HG03521 (cell line): Measurements from ENCODE around the gene STK4.
"Not testable (repeated sequence)": the region's sequence is repeated elsewhere in the genome, so short reads cannot be mapped to it uniquely, and the experiment has no call there.

ENCODE experiments used
- ATAC-seq: cut with Tn5 transposase; IDR thresholded peaks from one replicate; pipeline ENCODE4 v1.9.1; 2021; ENCODE audit warnings: mild to moderate bottlenecking, moderate library complexity; ENCODE audit not compliant: unreplicated experiment

STK4 gene

DNA sequence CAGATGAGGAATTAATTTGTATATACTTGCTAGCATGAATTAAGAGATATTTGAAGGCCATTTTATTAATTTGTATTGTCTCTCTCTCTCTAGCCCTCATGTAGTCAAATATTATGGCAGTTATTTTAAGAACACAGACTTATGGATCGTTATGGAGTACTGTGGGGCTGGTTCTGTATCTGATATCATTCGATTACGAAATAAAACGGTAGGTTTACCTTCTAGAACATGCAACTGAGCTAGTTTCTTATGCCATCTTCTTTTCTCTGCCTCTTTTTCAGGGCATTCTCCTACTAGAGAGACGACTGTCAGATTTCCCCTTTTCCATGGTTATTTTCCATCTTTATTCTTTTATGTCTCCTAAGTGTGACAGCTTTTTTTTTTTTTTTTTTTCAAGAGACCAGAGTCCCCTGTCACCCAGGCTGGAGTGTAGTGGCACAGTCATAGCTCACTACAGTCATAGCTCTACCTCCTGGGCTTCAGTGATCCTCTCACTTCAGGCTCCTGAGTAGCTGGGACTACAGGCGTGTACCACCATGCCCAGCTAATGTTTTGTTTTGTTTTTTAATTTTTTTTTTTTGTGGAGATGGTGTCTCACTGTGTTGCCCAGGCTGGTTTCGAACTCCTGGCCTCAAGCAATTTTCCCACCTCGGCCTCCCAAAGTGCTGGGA lies 15.6 kb downstream of the STK4 start:
- ATAC-seq, result no peak

DNA sequence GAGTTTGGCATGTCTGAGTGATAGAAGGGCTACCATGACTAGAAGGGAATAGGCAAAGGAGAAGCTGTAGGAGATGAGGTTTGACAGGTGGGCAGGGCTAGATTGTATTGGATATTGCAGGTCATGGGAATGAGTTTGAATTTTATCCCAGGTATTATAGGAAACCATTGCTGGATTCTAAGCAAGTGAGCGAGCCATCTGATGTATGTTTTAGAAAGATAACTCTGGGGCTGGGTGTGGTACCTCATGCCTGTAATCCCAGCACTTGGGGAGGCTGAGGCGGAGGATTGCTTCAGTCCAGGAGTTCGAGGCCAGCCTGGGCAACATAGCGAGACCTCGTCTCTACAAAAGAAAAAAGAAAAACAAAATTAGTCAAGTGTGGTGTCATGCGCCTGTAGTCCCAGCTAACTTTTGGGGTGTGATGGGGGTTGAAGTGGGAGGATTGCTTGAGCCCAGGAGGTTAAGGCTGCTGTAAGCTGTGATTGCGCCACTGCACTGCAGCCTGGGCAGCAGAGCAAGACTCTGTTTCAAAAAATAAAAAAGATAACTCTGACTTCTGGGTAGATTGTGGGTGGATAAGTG lies 16.9 kb downstream of the STK4 start:
- ATAC-seq, result no peak

DNA sequence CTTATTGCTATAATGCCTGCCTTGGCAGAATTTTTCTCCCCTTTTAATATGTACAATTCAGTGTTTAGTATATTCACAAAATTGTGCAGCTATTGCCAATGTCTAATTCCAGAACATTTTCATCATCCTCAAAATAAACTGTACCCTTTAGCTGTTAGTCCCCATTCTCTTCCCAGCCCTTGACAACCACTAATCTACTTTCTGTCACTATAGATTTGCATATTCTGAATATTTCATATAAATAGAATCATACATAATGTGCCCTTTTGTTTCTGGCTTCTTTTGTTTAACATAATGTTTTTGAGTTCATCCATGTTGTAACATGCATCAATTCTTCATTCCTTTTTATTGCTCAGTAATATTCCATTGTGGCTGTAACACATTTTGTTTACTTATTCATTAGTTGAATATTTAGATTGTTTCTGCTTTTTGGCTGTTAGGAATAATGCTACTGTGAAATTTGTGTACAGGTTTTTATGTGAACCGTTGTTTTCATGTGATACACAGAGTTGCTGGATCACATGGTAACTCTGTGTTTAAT lies 22.4 kb downstream of the STK4 start:
- no peak for ATAC-seq

DNA sequence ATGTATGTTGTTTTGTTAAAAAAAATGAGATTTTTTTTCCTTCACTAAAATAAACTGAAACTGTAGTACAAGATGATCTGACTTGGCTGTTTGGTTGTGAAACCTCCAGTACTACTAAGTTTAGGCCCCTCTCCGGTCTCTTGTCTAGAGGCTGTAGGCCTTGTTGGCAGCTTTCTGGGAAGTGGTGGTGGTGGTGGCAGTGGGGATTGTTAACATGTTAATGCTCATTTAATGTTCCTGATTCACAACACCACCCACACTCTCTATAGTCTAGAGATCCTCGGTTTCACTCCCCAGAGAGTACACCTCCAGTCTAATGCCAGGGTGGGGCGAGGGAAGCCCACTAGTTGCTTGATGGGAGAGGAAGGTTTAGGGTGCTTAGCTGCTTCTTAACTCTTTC lies 24.1 kb downstream of the STK4 start:
- ATAC-seq, result no peak

DNA sequence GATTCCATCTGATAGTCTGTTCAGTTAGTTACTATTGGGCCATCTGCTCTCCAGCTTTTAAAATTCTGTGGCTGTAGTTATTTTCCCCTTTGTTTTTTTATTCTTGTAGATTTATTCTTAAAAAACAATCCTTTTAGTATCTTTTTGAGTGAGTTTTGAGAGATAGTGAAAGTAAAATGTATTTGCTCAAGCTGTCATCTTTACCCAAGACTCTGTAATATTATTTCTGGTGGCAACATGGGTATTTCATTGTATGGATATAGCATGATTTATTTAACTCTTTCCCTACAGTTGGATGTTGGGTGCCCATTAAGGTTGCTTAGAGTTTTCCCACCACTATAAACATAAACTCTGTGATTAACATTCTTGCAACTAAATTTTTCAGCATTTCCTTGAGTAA lies 24.6 kb downstream of the STK4 start:
- no peak for ATAC-seq

DNA sequence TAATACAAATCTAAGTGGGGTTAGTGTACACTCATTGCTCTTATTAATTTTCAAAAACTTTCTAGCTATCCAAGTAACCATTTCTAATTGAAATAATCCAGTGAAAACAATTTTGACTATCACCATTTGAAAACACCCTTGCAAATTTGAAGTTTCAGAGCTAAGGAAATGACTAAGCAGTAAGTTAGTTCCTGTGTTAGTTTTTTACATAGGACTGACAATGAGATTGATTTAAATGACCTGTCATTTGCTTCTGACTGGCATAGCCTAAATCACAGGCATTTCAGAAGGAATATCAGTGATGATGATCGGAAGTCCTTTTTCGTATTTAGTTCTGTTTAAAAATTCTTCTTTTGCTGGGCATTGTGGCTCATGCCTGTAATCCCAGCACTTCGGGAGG lies 27.0 kb downstream of the STK4 start:
- no peak for ATAC-seq

DNA sequence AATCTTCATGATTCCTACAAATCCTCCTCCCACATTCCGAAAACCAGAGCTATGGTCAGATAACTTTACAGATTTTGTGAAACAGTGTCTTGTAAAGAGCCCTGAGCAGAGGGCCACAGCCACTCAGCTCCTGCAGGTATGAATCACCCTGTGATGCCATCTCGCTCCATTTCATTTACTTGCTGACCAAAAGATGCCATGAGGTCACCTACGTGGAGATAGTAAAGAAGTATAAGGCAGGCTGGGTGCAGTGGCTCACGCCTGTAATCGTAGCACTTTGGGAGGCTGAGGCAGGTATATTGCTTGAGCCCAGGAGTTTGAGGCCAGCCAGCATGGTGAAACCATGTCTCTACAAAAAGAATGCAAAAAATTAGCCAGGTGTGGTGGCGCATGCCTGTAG lies 30.9 kb downstream of the STK4 start:
- no peak for ATAC-seq

DNA sequence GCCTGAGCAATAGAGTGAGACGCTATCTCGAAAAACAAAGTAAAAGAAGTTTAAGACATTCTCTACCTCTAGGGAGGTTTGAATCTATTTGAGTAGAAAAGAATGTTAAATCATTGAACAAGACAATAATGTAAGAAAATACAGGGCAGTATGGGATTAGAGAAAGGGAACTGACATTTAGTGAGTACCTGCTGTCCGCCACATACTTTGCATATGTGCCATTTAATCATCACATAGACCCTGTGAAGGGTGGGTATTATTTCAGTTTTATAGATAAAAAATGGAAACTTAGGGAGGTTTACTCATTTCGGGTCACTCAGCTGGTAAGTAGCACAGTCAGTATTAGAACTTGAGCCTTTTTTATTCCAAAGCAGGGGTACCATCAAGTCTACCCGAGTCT lies 31.4 kb downstream of the STK4 start:
- no peak for ATAC-seq

DNA sequence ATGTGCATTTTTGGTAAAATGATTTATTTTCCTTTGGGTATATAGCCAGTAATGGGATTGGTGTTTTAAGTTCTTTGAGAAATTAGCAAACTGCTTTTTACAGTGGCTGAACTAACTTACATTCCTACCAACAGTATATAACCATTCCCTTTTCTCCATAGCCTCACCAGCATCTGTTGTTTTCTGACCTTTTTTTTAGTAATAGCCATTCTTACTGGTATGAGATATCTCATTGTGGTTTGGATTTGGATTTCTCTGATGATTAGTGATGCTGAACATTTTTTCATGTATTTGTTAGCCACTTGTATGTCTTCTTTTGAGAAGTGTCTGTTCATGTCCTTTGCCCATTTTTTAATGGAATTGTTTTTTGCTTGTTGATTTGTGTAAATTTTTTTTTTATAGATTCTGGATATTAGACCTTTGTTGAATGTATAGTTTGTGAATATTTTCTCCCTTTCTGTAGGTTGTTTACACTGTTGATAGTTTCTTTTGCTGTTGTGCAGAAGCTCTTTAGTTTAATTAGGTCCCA lies 42.3 kb downstream of the STK4 start:
- ATAC-seq, result no peak

DNA sequence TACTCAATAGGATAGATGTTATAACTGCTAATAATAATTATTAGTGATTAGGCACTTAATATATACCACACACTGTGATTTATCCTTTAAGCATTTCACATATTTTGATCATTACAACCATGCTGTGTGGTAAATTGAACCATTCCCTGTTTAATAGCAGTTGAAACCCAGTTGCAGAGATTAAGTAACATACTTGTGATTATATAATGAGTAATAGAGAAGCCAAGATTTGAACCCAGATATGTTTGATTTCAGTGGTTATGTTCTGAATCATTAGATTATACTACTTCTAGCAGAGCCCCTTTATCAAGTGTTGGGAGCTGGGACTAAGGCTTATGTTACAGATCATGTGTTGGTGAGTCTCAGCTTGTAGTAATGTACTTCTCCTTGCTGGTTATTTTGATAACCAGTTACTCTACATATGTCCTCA lies 44.1 kb downstream of the STK4 start:
- no peak for ATAC-seq

DNA sequence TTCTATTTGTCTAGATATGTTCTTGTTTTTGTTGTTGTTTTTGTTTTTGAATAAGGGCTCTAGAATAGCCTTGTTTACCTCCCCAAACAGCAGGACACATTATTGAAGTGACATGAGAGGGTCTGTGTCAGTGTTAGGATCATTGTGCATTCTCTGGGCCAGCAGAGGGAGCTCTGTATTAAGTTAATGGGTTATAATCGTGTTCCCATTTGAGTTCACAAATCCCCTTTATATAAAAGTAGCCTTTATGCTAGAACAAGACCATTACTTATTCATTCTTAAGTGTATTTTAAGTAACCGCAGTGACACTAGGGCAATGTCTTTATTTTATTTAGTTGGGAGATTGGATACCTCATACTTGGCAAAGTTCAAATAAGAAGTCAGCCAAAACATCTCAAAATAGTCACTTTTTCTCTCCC lies 44.8 kb downstream of the STK4 start:
- no peak for ATAC-seq

DNA sequence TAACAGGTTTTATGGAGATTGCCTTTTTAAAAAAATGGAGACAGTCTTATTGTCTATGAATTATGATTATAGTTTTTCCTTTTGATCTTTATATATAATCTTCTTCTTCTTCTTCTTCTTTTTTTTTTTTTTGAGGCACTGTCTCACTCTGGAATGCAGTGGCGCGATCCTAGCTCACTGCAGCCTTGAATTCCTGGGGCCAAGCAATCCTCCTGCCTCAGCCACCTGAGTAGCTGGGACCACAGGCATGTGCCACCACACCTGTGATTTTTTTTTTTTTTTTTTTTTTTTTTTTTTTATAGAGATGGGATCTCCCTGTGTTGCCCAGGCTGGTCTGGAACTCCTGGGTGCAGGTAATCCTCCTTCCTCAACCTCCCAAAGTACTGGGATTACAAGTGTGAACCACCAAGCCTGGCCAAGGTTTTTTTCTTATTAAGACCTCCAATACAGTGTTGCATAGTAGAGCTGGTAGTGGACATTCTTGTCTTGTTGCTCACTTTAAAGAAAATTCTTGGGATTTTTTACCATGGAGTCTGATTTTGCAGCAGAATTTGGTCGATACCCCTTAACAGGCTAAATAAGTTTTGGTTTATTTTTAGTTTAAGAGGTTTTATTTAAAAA lies 46.5 kb downstream of the STK4 start:
- ATAC-seq, result no peak

DNA sequence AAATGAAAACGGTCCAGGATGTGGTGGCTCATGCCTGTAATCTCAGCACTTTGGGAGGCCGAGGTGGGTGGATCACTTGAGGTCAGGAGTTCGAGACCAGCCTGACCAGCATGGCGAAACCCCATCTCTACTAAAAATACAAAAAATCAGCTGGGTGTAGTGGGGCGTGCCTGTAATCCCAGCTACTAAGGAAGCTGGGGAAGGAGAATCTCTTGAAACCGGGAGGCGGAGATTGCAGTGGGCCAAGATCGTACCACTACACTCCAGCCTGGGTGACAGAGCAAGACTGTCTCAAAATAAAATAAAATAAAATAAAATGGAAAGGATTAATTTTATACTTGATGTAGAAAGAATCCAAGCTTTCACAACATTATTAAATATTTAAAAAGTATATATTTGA lies 47.8 kb downstream of the STK4 start:
- ATAC-seq, result not testable (repeated sequence)

DNA sequence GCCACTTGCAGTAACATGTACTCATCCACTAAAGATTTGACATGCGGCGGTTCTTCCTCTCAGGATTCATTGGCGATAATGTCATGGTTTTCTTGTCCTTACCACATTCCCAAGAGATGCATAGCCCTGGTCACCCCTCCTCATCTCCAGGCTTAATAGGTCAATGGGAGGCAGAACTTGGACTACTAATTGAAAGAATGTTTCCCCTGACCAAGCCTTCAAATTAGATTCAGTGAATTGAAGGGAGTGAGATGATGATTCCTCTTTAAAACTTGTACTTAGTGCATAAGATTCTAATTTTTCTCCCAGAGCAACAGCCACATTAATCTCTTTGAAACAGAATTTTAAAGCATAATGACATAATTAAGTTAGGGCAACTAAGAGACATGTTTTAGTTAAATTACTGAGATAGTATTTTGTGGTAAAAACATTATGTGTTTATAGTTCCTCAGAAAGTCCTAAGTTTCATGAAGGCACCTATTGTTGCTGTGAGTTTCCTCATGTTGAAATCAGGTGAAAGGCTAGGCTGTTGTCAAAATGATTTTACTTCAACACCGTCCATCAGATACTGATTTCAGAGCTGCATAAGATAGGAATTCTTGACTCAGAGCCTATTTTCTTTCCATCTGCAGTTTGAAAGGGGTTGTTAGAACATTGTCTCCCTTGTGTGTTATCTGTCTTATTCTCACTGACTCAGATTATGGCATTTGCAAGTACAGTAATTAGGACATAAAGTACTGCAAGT lies 48.5 kb downstream of the STK4 start:
- no peak for ATAC-seq

DNA sequence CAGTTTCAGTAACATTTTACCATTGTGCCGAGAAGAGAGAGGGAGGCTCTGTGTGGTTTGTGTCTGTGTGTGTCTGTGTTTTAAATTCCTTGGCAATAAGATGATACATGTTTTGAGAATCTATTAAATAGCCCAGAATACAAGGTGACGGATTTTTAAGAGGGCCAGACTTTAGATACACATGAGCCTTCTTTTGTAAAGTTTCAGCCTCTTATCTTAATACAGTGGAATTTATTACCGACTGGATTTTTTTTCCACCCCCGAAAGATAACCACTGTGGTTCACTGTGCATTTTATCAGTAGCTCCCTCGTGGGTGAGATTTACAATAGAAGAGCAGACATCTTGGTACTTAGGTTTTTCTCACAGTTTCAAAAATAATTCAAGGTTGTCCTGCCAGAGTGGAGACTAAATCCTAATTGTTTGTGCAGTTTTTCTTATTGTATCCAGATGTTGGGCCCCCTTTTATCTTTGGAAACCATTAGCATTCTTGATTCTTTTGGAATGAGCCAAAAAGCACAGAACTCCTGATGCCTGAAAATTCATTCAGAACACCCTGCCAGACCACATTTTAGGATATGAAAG lies 49.9 kb downstream of the STK4 start:
- ATAC-seq, result no peak

DNA sequence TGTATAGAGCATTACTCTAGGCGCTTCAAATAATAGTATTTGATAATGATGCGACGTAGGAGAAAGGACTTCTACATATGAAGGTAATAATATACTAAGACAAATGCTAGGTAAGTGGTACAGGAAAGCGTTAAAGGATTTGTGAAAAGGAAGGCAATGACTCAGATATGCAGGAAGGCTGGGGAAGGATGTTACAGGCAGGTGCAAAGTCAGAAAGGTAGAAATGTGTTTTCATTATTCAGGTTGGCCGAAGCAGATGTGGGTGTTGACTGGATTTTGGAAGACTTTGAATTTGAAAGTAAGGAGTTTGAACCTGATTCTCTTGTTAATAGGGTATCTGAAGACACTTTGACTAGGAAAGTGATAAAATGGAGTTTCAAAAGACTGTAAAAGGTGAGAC lies 51.0 kb downstream of the STK4 start:
- no peak for ATAC-seq

DNA sequence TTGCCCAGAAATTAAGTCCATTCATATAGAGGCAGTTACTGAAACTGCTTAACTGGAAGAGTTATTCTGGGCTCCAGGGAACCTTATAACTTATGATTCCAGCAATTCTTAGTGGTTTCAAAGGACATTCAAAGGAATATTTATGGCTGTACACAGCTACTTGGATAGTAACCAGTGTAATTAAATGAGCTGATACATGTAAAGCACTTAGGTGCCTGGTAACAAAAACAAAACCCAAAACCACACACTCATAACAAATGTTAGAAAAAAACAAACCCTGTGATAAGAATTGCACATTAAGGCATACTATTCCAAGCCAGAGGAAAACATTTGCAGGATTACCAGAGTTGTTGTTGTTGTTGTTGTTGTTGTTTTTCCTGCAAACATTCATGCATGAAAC lies 51.5 kb downstream of the STK4 start:
- no peak for ATAC-seq

DNA sequence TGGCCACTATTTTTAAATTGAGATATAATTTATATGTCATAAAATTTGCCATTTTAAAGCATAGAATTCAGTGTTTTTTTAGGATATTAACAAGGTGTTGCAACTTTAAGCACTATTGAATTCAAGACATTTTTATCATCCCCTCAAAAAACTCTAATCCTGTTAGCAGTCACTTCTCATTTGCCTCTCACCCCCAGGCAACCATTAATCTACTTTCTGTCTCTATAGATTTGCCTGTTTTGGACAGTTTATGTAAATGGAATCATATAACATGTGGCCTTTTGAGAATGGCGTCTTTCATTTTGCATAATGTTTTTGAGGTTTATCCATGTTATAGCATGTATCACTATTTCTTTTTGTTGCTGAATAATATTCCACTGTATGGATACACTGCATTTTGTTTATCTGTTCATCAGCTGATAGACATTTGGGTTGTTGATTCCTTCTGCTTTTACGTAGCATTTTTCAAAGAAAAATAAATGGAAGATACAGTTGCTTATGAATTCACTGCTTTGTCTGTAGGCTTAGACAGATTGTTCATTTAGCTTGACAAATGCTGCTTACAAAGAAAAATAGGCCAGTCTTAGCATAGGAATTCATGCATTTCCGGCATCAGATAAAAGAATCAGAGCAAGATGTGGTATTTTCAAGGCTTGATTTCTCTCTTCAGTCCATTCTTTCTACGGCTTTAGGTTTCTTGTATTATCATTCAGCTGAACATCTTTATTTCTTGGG lies 52.9 kb downstream of the STK4 start:
- ATAC-seq, result no peak

DNA sequence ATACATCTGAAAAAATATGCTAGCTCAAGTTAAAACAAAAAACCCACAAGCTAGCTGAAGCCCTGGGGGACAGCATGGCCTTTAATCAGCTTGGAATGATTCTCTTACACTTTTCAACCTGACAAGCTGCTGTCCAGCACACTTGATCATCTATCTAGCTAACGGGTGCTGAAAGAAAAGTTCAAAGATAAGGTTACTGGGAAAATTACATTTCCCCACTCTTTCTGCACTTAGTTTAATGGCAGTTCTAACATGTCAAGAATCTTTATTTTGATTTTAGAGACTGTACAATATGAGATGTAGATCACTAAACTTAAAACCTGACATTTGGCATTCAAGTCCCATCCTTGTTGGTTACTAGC lies 53.4 kb downstream of the STK4 start:
- no peak for ATAC-seq

DNA sequence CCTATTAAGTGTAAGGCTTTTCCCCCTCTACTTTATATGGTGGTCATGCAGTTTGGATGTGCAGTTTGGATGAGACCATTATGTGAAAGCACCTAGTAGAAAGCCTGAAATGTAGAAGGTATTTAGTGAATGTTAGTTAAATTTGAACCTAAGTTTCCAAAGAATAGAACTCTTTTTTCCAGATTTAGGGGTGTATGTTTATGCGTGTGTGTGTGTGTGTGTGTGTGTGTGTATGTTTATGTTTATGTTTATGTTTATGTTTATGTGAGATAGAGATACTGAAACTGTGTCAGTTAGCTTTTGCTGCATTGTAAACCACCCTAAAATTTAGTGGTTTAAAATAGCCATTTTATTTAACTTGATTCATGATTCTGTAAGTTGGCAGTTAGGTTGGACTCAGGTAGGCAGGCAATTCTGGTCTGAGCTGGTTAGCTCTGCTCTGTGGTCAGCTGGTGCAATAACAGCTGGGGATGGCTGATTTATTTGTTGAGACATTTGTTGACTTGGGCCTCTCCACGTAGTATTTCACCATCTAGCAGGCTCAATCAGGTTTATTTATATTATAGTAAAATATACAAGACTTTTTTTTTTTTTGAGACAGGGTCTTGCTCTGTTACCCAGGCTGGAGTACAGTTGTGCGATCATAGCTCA lies 54.0 kb downstream of the STK4 start:
- no peak for ATAC-seq
